NT2/D1 (cell line): ENCODE results near the gene NANOS1.

Experiments
- DNase-seq: peaks from one replicate; pipeline ENCODE4 v3.0.0-alpha.2; 2011; ENCODE audit warnings: low read depth, low spot score
- H3K27me3 ChIP-seq: 2 replicates; pipeline ENCODE4 v1.6.0; 2011; ENCODE audit warnings: mild to moderate bottlenecking; ENCODE audit not compliant: insufficient read length, insufficient read depth
- H3K36me3 ChIP-seq: 2 replicates; pipeline ENCODE4 v1.6.1; 2011; ENCODE audit warnings: mild to moderate bottlenecking, low read length, mixed read lengths; ENCODE audit not compliant: insufficient read depth, insufficient read length
- H3K4me1 ChIP-seq: 2 replicates; pipeline ENCODE4 v1.5.1; 2011; ENCODE audit not compliant: insufficient read depth, insufficient read length
- H3K4me3 ChIP-seq: 2 replicates; pipeline ENCODE4 v1.5.1; 2011; ENCODE audit warnings: low read depth; ENCODE audit not compliant: insufficient read length
- H3K9ac ChIP-seq: 2 replicates; pipeline ENCODE4 v1.6.0; 2011; ENCODE audit warnings: low read depth; ENCODE audit not compliant: insufficient read length
- H3K9me3 ChIP-seq: 2 replicates; pipeline ENCODE4 v1.5.1; 2011; ENCODE audit warnings: mild to moderate bottlenecking, low read length; ENCODE audit not compliant: insufficient read depth
- SUZ12 ChIP-seq: IDR thresholded peaks from 2 replicates; pipeline ENCODE4 v1.6.1; 2011; ENCODE audit not compliant: insufficient read length, insufficient read depth; ENCODE audit errors: extremely low read depth
- YY1 ChIP-seq: IDR thresholded peaks from 2 replicates; pipeline ENCODE4 v1.6.1; 2011; ENCODE audit not compliant: insufficient read length, insufficient read depth
- ZNF274 ChIP-seq: IDR thresholded peaks from 2 replicates; pipeline ENCODE4 v1.6.1; 2011; ENCODE audit warnings: mild to moderate bottlenecking, low read depth, low read length

The NANOS1 gene

GRCh38 chr10:119049361-119049760 lies 19.8 kb downstream of the NANOS1 start:
- H3K9me3 ChIP-seq: no peaks in the 10 kb centered on the region
- peaks cover 92% of the 10 kb centered on the region for H3K36me3 ChIP-seq
- no peak for DNase-seq
- no peaks in the 10 kb centered on the region for H3K27me3 ChIP-seq
- H3K4me1 ChIP-seq: no peaks in the 10 kb centered on the region
- H3K9ac ChIP-seq: no peak overlapping the region
- TF ChIP-seq ZNF274 (no peak), YY1 (no peak), SUZ12 (no peak)
- no peak overlapping the region for H3K4me3 ChIP-seq

- H3K4me3 ChIP-seq: no peak overlapping the region
Observed at GRCh38 chr10:119049777-119050176, 20.3 kb downstream of the NANOS1 start.

DNA sequence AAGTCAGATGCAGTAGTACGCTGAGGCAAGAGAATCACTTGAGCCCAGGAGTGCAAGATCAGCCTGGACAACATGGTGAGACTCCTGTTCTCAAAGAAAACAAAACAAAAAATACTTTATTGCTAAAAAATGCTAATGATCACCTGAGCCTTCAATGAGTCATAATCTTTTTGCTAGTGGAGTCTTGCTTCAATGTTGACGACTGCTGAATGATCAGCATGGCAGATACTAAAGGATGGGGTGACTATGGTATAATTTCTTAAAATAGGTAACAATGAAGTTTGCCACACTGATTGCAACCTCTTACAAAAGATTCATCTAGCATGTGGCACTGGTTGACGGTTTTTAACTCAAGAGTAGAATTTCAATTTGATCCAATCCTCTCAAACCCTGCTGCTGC lies 22.3 kb downstream of the NANOS1 start:
- DNase-seq: no peak
- Histone ChIP-seq H3K27me3 (no peaks in the 10 kb centered on the region), H3K9me3 (no peaks in the 10 kb centered on the region), H3K4me3 (no peak overlapping the region), H3K9ac (no peak overlapping the region), H3K4me1 (no peaks in the 10 kb centered on the region), H3K36me3 (peaks cover 89% of the 10 kb centered on the region)
- TF ChIP-seq YY1 (no peak), ZNF274 (no peak), SUZ12 (no peak)

More at GRCh38 chr10:119049777-119050176, 20.3 kb downstream of the NANOS1 start:
- no peak for DNase-seq
- TF ChIP-seq YY1 (no peak), ZNF274 (no peak), SUZ12 (no peak)
- Histone ChIP-seq H3K27me3 (no peaks in the 10 kb centered on the region), H3K9me3 (no peaks in the 10 kb centered on the region), H3K4me1 (no peaks in the 10 kb centered on the region), H3K36me3 (peaks cover 89% of the 10 kb centered on the region), H3K9ac (no peak overlapping the region)

GRCh38 chr10:119055472-119055871 lies 26.0 kb downstream of the NANOS1 start:
- Histone ChIP-seq H3K9ac (no peak overlapping the region), H3K27me3 (no peaks in the 10 kb centered on the region), H3K36me3 (peaks cover 90% of the 10 kb centered on the region), H3K4me3 (no peak overlapping the region), H3K9me3 (no peaks in the 10 kb centered on the region), H3K4me1 (no peaks in the 10 kb centered on the region)
- TF ChIP-seq YY1 (no peak), SUZ12 (no peak), ZNF274 (no peak)
- no peak for DNase-seq

DNA sequence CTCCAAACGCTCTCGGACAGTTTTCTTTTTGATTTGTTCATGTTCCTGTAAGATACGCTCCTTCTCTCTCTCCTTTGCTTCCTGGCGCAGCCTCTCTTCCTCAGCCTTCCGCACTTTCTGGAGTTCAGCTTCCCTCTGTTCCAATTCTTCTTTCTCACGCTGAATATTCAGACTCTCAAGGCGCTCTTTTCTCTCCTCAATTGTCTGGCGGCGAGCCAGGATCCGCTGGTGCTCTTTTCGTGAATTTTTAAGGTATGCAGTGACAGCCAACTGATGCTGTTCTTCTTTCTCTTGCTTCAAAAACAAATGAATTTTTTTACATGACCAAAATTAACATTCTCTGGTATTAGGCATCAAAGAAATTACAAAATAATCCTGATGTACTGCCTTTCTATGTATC lies 28.5 kb downstream of the NANOS1 start:
- peaks cover 86% of the 10 kb centered on the region for H3K36me3 ChIP-seq
- no peak for TF ChIP-seq YY1
- no peak for TF ChIP-seq ZNF274
- TF ChIP-seq SUZ12: no peak
- H3K9me3 ChIP-seq: no peaks in the 10 kb centered on the region
- no peaks in the 10 kb centered on the region for H3K27me3 ChIP-seq
- H3K4me3 ChIP-seq: no peak overlapping the region
- DNase-seq: no peak
- no peaks in the 10 kb centered on the region for H3K4me1 ChIP-seq
- no peak overlapping the region for H3K9ac ChIP-seq

- no peaks in the 10 kb centered on the region for H3K9me3 ChIP-seq
- TF ChIP-seq SUZ12: no peak
- TF ChIP-seq YY1: no peak
- no peak for TF ChIP-seq ZNF274
- no peaks in the 10 kb centered on the region for H3K4me1 ChIP-seq
- no peaks in the 10 kb centered on the region for H3K27me3 ChIP-seq
- H3K9ac ChIP-seq: no peak overlapping the region
- H3K36me3 ChIP-seq: peaks cover 93% of the 10 kb centered on the region
- DNase-seq: no peak
- no peak overlapping the region for H3K4me3 ChIP-seq
Observed at GRCh38 chr10:119059557-119059956, 30.0 kb downstream of the NANOS1 start.

- no peak for DNase-seq
- Histone ChIP-seq H3K36me3 (peaks cover 94% of the 10 kb centered on the region), H3K4me1 (no peaks in the 10 kb centered on the region), H3K9ac (no peak overlapping the region), H3K9me3 (no peaks in the 10 kb centered on the region), H3K4me3 (no peak overlapping the region), H3K27me3 (no peaks in the 10 kb centered on the region)
- TF ChIP-seq ZNF274 (no peak), SUZ12 (no peak), YY1 (no peak)
Observed at GRCh38 chr10:119060107-119060506, 30.6 kb downstream of the NANOS1 start.

GRCh38 chr10:119061352-119061751 lies 31.8 kb downstream of the NANOS1 start:
- H3K9ac ChIP-seq: no peak overlapping the region
- DNase-seq: no peak
- no peaks in the 10 kb centered on the region for H3K9me3 ChIP-seq
- H3K36me3 ChIP-seq: peaks cover 87% of the 10 kb centered on the region
- TF ChIP-seq YY1 (no peak), ZNF274 (no peak), SUZ12 (no peak)
- no peak overlapping the region for H3K4me3 ChIP-seq
- no peaks in the 10 kb centered on the region for H3K4me1 ChIP-seq
- no peaks in the 10 kb centered on the region for H3K27me3 ChIP-seq
